GM19035 (cell line): ENCODE measurements around the gene GOLGA6L10.
"Not testable (repeated sequence)": the region's sequence is repeated elsewhere in the genome, so short reads cannot be mapped to it uniquely, and the experiment has no call there.

ENCODE experiments used
- ATAC-seq: cut with Tn5 transposase; IDR thresholded peaks from one replicate; pipeline ENCODE4 v1.9.1; 2021; ENCODE audit not compliant: unreplicated experiment

The GOLGA6L10 gene

GRCh38 chr15:82301296-82302016 is 47.8 kb downstream of the GOLGA6L10 start:
- no peak for ATAC-seq

GRCh38 chr15:82300883-82301282 is 48.4 kb downstream of the GOLGA6L10 start:
- no peak for ATAC-seq

- not testable (repeated sequence) for ATAC-seq
Observed at GRCh38 chr15:82300326-82300725, 48.9 kb downstream of the GOLGA6L10 start.

GRCh38 chr15:82299511-82299914 is 49.8 kb downstream of the GOLGA6L10 start:
- ATAC-seq, result not testable (repeated sequence)

GRCh38 chr15:82298520-82298919 is 50.8 kb downstream of the GOLGA6L10 start:
- no peak for ATAC-seq

- no peak for ATAC-seq
Observed at GRCh38 chr15:82298032-82298431, 51.2 kb downstream of the GOLGA6L10 start.

GRCh38 chr15:82297546-82297945 is 51.7 kb downstream of the GOLGA6L10 start:
- ATAC-seq, result no peak

GRCh38 chr15:82294061-82294690 is 55.1 kb downstream of the GOLGA6L10 start:
- no peak for ATAC-seq

- ATAC-seq, result no peak
Observed at GRCh38 chr15:82292271-82292670, 57.0 kb downstream of the GOLGA6L10 start.
